H54 (cell line): Measurements from ENCODE around the gene STAT2.
A peak's percentile ranks its signal among the peaks of the same experiment; 100 is the strongest.
"Not testable (repeated sequence)": the region's sequence is repeated elsewhere in the genome, so short reads cannot be mapped to it uniquely, and the experiment has no call there.

Experiments
- DNase-seq: peaks from one replicate; pipeline ENCODE4 v3.0.0; 2011; ENCODE audit warnings: low spot score, mixed read lengths; ENCODE audit not compliant: insufficient read length
- FAIRE-seq: peaks from 3 replicates; lab custom pipeline; 2011; peaks lifted over from hg19 to GRCh38; lab: Jason Lieb, UNC
- POLR2A ChIP-seq: IDR thresholded peaks from 2 replicates; pipeline ENCODE4 v1.6.1; 2011; ENCODE audit warnings: low read depth, mild to moderate bottlenecking, low read length

The STAT2 gene

GRCh38 chr12:56326533-56326932 lies 33.4 kb downstream of the STAT2 start:
- FAIRE-seq (no peak), DNase-seq (no peak)
- no peak for TF ChIP-seq POLR2A

- DNase-seq (no peak), FAIRE-seq (no peak)
- no peak for TF ChIP-seq POLR2A
These were observed 33.8 kb downstream of the STAT2 start for GRCh38 chr12:56326126-56326525.

GRCh38 chr12:56324206-56324605 lies 35.7 kb downstream of the STAT2 start:
- FAIRE-seq (no peak), DNase-seq (no peak)
- TF ChIP-seq POLR2A, result no peak

GRCh38 chr12:56321610-56322009 lies 38.3 kb downstream of the STAT2 start:
- not testable (repeated sequence) for DNase-seq, FAIRE-seq

DNA sequence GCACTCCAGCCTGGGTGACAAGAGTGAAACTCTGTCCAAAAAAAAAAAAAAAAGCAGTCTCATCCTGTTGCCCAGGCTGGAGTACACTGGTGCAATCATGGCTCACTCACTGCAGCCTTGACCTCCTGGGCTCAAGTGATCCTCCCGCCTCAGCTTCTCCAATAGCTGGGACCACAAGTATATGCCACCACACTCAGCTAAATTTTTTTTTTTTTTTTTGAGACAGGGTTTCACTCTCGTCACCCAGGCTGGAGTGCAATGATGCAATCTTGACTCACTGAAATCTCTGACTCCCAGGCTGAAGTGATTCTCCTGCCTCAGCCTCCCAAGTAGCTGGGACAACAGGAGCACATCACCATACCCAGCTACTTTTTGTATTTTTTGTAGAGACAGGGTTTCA lies 38.9 kb downstream of the STAT2 start:
- TF ChIP-seq POLR2A, result no peak
- DNase-seq, result no peak
- FAIRE-seq, result no peak

- TF ChIP-seq POLR2A, result no peak
- DNase-seq (no peak), FAIRE-seq (no peak)
These were observed 42.2 kb downstream of the STAT2 start for GRCh38 chr12:56317675-56318074.

- peak; percentile 93 for DNase-seq
- FAIRE-seq, result peak; percentile 78
- peak; percentile 77 for TF ChIP-seq POLR2A
These were observed 44.1 kb downstream of the STAT2 start, which contains the start of gene CNPY2 for GRCh38 chr12:56315622-56316473. Gene CNPY2 (minus strand): TSS chr12:56315988. CDS start chr12:56315217, 771 bp downstream.

DNA sequence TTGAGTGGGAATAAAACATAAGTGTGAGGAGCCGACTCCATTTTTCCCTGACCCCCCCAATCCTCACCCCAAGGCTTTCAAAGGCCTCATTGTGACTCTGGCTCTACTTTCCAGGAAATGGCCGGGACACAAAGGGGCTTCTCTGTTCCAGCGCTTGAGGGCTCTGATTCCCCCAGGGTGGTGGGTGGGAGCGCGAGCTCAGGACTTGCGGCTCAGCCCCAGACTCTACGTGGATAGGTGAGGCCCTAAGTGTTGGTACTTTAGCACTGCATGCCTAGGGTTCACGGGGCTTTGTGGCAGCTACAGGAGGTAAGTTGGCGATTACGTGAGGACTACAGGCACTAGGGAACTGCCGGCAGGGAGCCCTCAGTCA lies 44.7 kb downstream of the STAT2 start:
- no peak for TF ChIP-seq POLR2A
- FAIRE-seq, result no peak

DNA sequence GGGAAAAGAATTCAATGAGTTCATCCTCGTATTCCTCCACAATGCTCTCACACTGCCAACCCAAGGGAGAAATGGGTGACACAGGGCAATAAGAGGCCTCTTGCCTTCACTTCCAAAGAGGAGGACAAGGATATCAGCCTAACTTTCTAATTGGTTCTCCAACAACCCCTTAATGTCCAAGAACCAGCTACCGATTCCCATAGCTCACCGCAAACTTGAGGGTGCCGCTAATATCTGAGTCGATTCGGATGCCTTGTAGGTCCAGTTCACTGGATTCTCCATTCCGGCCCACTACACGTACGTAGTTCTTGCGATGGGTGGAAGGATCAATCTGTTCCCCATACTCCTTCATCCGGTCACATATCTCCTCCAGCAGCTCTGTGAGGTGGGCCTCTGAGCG lies 48.9 kb downstream of the STAT2 start:
- no peak for FAIRE-seq
- DNase-seq, result no peak
- no peak for TF ChIP-seq POLR2A

More for the DNA sequence above, 44.7 kb downstream of the STAT2 start:
- no peak for DNase-seq

GRCh38 chr12:56308714-56309113 lies 51.2 kb downstream of the STAT2 start:
- no peak for DNase-seq
- no peak for FAIRE-seq
- no peak for TF ChIP-seq POLR2A

GRCh38 chr12:56307221-56307965 lies 52.5 kb downstream of the STAT2 start:
- FAIRE-seq, result no peak
- TF ChIP-seq POLR2A, result no peak

GRCh38 chr12:56304872-56305590 lies 54.9 kb downstream of the STAT2 start:
- no peak for DNase-seq
- TF ChIP-seq POLR2A, result no peak
- no peak for FAIRE-seq

More at GRCh38 chr12:56307221-56307965, 52.5 kb downstream of the STAT2 start:
- DNase-seq, result no peak

DNA sequence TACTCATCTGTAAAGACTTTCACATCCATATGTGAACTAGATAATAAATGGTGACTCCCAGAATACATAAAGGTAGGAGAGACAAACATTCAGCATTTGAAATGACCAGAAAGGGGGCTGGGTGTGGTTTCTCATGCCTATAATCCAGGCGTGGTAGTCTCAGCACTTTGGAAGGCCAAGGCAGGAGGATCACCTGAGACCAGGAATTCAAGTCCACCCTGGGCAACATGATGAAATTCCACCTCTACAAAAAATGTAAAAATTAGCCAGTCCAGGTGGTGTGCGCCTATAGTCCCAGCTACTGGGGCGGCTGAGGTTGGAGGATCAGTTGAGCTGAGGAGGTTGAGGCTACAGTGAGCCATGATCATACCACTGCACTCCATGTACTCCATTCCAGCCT lies 55.6 kb downstream of the STAT2 start:
- FAIRE-seq (no peak), DNase-seq (no peak)
- no peak for TF ChIP-seq POLR2A

GRCh38 chr12:56300644-56301464 lies 59.1 kb downstream of the STAT2 start:
- TF ChIP-seq POLR2A, result no peak
- no peak for DNase-seq
- no peak for FAIRE-seq
